ENCODE measurements around the gene INPP4B. TPM values are rescaled to one million over a fixed set of nuclear protein-coding genes. Genes with fewer than 3 reads are reported as not detected.

The INPP4B gene
- total and polyA plus RNA-seq, 2 of the 4 experiments (the other 2 are of a cell fraction): 1.8 to 14.0 TPM

GRCh38 chr4:141999446-142000143 is 846.5 kb downstream of the INPP4B start:
- DNase-seq: no peak
- Histone ChIP-seq H3K36me3 (ENCODE audit: control insufficient read depth, insufficient read depth, low read length) (no peaks in the 10 kb centered on the region), H3K4me2 (ENCODE audit: low read depth, low read length) (no peak overlapping the region), H4K8ac (ENCODE audit: low read depth in 2 of 2, low read length in 2 of 2) (no peak overlapping the region), H2AK9ac (replicated peaks; ENCODE audit: low read depth, low read length, poor library complexity) (no peak overlapping the region), H3K23ac (ENCODE audit: low read depth, low read length) (no peak overlapping the region), H2AK5ac (ENCODE audit: low read depth, low read length) (no peak overlapping the region), H3K9ac (ENCODE audit: low read depth, low read length) (no peak overlapping the region), H3K79me1 (ENCODE audit: low read depth in 1 of 2, low read length in 2 of 2) (no peaks in the 10 kb centered on the region), H3K18ac (ENCODE audit: low read depth, low read length) (no peak overlapping the region), H4K5ac (ENCODE audit: low read depth, low read length) (no peak overlapping the region), H2AFZ (replicated peaks; ENCODE audit: low read length, poor library complexity) (no peak overlapping the region), H4K91ac (ENCODE audit: insufficient read depth, low read depth, low read length) (no peak overlapping the region), H3K27me3 (ENCODE audit: control insufficient read depth, insufficient read depth, low read length) (no peaks in the 10 kb centered on the region), H3K4me1 (ENCODE audit: control insufficient read depth, insufficient read depth, low read length) (no peaks in the 10 kb centered on the region), H3K56ac (ENCODE audit: extremely low read depth, insufficient read depth, low read length) (no peak overlapping the region), H2BK5ac (ENCODE audit: low read depth, low read length, poor library complexity, severe bottlenecking) (no peak overlapping the region), H4K20me1 (ENCODE audit: insufficient read depth, low read length) (no peaks in the 10 kb centered on the region), H2BK15ac (ENCODE audit: low read depth, low read length) (no peak overlapping the region), H3K4me3 (ENCODE audit: insufficient read depth, low read depth, low read length) (no peak overlapping the region), H2BK20ac (ENCODE audit: low read depth, low read length) (no peak overlapping the region), H3K9me1 (ENCODE audit: insufficient read depth, low read length) (no peaks in the 10 kb centered on the region), H3K9me3 (ENCODE audit: control insufficient read depth, insufficient read depth, low read length) (no peaks in the 10 kb centered on the region), H3K4ac (ENCODE audit: low read depth, low read length) (no peak overlapping the region), H3K27ac (ENCODE audit: insufficient read depth, low read length) (no peak overlapping the region), H3K14ac (replicated peaks; ENCODE audit: low read depth, low read length) (no peak overlapping the region), H2BK120ac (ENCODE audit: low read depth, low read length) (no peak overlapping the region)
- no CpG with 5 or more reads among the region's 5 CpGs for WGBS, 2 experiments (ENCODE audit: extremely low coverage in 2 of 2, insufficient read length in 1 of 2)
- TF ChIP-seq SMC3 (IDR thresholded peaks at IDR 0.05; ENCODE audit: low read depth, low read length) (no peak), POLR2A (IDR thresholded peaks at IDR 0.05; ENCODE audit: low read depth, low read length) (no peak), RAD21 (IDR thresholded peaks at IDR 0.05; ENCODE audit: low read length) (no peak), MAFK (IDR thresholded peaks at IDR 0.05; ENCODE audit: low read depth, low read length) (no peak), RFX5 (IDR thresholded peaks at IDR 0.05; ENCODE audit: low read depth, low read length) (no peak), USF2 (IDR thresholded peaks at IDR 0.05; ENCODE audit: low read depth, low read length) (no peak), MAZ (IDR thresholded peaks at IDR 0.05; ENCODE audit: borderline replicate concordance, low read depth, low read length) (no peak), CHD1 (IDR thresholded peaks at IDR 0.05; ENCODE audit: low read depth, low read length) (no peak), BHLHE40 (IDR thresholded peaks at IDR 0.05; ENCODE audit: low read depth, low read length) (no peak), FOS (IDR thresholded peaks at IDR 0.05; ENCODE audit: low read depth, low read length) (no peak), CEBPB (IDR thresholded peaks at IDR 0.05; ENCODE audit: low read depth, low read length) (no peak), MXI1 (IDR thresholded peaks at IDR 0.05; ENCODE audit: borderline replicate concordance, low read depth, low read length) (no peak), NFE2L2 (IDR thresholded peaks at IDR 0.05; ENCODE audit: low read depth, low read length) (no peak), RCOR1 (IDR thresholded peaks at IDR 0.05; ENCODE audit: insufficient replicate concordance, low read length) (no peak)
- TF ChIP-seq, protein P1, sequence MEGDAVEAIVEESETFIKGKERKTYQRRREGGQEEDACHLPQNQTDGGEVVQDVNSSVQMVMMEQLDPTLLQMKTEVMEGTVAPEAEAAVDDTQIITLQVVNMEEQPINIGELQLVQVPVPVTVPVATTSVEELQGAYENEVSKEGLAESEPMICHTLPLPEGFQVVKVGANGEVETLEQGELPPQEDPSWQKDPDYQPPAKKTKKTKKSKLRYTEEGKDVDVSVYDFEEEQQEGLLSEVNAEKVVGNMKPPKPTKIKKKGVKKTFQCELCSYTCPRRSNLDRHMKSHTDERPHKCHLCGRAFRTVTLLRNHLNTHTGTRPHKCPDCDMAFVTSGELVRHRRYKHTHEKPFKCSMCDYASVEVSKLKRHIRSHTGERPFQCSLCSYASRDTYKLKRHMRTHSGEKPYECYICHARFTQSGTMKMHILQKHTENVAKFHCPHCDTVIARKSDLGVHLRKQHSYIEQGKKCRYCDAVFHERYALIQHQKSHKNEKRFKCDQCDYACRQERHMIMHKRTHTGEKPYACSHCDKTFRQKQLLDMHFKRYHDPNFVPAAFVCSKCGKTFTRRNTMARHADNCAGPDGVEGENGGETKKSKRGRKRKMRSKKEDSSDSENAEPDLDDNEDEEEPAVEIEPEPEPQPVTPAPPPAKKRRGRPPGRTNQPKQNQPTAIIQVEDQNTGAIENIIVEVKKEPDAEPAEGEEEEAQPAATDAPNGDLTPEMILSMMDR (conservative IDR thresholded peaks at IDR 0.05; ENCODE audit: low read depth, low read length): no peak
- TF ChIP-seq, protein P2, sequence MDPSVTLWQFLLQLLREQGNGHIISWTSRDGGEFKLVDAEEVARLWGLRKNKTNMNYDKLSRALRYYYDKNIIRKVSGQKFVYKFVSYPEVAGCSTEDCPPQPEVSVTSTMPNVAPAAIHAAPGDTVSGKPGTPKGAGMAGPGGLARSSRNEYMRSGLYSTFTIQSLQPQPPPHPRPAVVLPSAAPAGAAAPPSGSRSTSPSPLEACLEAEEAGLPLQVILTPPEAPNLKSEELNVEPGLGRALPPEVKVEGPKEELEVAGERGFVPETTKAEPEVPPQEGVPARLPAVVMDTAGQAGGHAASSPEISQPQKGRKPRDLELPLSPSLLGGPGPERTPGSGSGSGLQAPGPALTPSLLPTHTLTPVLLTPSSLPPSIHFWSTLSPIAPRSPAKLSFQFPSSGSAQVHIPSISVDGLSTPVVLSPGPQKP (IDR thresholded peaks at IDR 0.05; ENCODE audit: borderline replicate concordance, low read depth, low read length): no peak
- ChIA-PET CTCF (interaction anchor here (0.6 kb wide), 1 partner anchor 563 kb away, joined by 3 read pairs; no protein-coding TSS in a partner anchor), POLR2A (ENCODE audit: unreplicated experiment) (no interaction called here)
- no TSS peak for BruUV-seq (replicated peaks)
- in situ Hi-C loops (cut with MboI; ENCODE audit: low sequenced_read_pairs): no loop called here
- dilution Hi-C loops (cut with HindIII; ENCODE audit: low sequenced_read_pairs, unreplicated experiment): no loop called here
- ATAC-seq (ENCODE audit: low read depth): no peak
- intact Hi-C loops (cut with micrococcal nuclease): no loop called here
